ENCODE results near the gene ZNF83.

- TF ChIP-seq CTCF (IDR thresholded peaks at IDR 0.05; ENCODE audit: low read length) (no peak), EZH2 (IDR thresholded peaks at IDR 0.05; ENCODE audit: borderline replicate concordance, low read length) (no peak)
Measured at GRCh38 chr19:52599241-52599640, 38.9 kb downstream of the ZNF83 start.
